Measurements from ENCODE around the gene NQO1.

DNA sequence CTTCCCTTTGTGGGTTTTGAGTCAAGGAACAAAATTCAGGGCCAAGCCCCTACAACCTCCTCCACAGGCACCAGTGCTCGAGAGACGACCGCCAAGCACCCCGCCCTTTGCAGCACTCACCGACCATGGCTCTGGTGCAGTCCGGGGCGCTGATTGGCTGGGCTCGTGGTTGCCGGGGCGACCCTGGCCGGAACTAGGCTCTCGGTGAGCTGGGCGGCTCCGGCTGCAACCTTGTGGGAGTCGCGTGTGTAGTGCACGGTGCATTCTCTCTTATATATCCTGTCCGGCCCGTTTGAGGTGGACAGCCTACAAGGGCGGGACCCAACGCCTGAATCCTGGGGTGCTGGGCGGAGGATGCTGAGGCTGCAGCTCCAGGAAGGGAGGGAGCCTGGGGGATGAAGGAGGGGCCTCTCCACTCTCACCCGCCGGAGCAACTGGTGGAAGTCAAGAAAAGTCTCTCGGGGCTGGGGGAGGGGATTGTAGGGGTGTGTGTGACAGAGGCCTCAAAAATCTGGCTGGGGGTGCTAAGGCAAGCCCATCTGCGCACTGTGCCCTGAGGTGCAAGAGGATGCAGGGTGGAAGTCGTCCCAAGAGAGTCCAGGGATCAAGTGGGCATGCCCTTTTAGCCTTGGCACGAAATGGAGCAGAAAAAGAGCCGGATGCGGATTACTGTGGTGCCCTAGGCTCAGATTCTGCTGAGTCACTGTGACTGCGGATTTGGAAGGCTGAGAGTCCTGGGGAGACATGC, at the start of gene NQO1:
- TF ChIP-seq, protein P1, sequence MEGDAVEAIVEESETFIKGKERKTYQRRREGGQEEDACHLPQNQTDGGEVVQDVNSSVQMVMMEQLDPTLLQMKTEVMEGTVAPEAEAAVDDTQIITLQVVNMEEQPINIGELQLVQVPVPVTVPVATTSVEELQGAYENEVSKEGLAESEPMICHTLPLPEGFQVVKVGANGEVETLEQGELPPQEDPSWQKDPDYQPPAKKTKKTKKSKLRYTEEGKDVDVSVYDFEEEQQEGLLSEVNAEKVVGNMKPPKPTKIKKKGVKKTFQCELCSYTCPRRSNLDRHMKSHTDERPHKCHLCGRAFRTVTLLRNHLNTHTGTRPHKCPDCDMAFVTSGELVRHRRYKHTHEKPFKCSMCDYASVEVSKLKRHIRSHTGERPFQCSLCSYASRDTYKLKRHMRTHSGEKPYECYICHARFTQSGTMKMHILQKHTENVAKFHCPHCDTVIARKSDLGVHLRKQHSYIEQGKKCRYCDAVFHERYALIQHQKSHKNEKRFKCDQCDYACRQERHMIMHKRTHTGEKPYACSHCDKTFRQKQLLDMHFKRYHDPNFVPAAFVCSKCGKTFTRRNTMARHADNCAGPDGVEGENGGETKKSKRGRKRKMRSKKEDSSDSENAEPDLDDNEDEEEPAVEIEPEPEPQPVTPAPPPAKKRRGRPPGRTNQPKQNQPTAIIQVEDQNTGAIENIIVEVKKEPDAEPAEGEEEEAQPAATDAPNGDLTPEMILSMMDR (IDR thresholded peaks at IDR 0.05) = no peak
- TF ChIP-seq POLR2A (IDR thresholded peaks at IDR 0.05) = peak; percentile 38
